Measurements from ENCODE around the gene SRPK1.

DNA sequence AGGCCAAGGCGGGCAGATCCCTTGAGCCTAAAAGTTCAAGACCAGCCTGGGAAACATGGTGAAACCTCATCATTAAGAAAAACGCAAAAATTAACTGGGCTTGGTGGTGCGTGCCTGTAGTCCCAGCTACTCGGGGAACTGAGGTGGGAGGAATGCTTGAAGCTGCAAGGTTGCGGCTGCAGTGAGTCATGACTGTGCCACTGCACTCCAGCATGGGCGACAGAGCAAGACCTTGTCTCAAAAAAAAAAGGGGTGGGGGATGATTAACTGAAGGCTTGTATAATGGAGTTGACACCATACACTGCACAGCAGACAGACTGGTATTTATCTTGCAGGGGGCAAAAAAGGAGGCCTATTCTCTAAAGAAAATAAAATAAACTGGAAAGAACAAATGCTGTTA lies 27.7 kb downstream of the SRPK1 start:
- TF ChIP-seq EZH2 (IDR thresholded peaks at IDR 0.05) = no peak
- TF ChIP-seq POLR2AphosphoS5 (IDR thresholded peaks at IDR 0.05; ENCODE audit: borderline replicate concordance, low read depth, low read length) = no peak

All from SK-N-MC (cell line).